Superior temporal gyrus (tissue), 1 donor: ENCODE measurements around the gene TBC1D20.
"Not testable (repeated sequence)": the region's sequence is repeated elsewhere in the genome, so short reads cannot be mapped to it uniquely, and the experiment has no call there.

Experiments
- DNase-seq: peaks from one replicate; pipeline ENCODE4 v3.0.0-alpha.2; 2016; ENCODE audit errors: extremely low spot score

The TBC1D20 gene

GRCh38 chr20:462199-462991 lies at the start of gene TBC1D20:
Gene TBC1D20, minus strand, starts transcription at chr20:462533. Its CDS starts 128 bp downstream, at chr20:462405.
- peak; percentile 92 for DNase-seq

- not testable (repeated sequence) for DNase-seq
These were observed 48.2 kb upstream of the TBC1D20 start for GRCh38 chr20:510328-511057.

- DNase-seq, result not testable (repeated sequence)
These were observed 46.0 kb upstream of the TBC1D20 start for GRCh38 chr20:508364-508787.

GRCh38 chr20:507761-508332 lies 45.5 kb upstream of the TBC1D20 start:
- no peak for DNase-seq

GRCh38 chr20:507006-507758 lies 44.8 kb upstream of the TBC1D20 start:
- no peak for DNase-seq

GRCh38 chr20:504632-505075 lies 42.3 kb upstream of the TBC1D20 start:
- DNase-seq, result no peak

GRCh38 chr20:503048-503737 lies 40.9 kb upstream of the TBC1D20 start:
- no peak for DNase-seq

- DNase-seq, result no peak
These were observed 35.6 kb upstream of the TBC1D20 start for GRCh38 chr20:497979-498378.

- no peak for DNase-seq
These were observed 33.9 kb upstream of the TBC1D20 start for GRCh38 chr20:496126-496696.

- peak; percentile 2 for DNase-seq
These were observed 29.8 kb upstream of the TBC1D20 start for GRCh38 chr20:492159-492558.

- DNase-seq, result no peak
These were observed 25.3 kb upstream of the TBC1D20 start for GRCh38 chr20:487655-488054.

GRCh38 chr20:483815-484644 lies 21.7 kb upstream of the TBC1D20 start:
- DNase-seq, result no peak

- DNase-seq, result no peak
These were observed 18.8 kb upstream of the TBC1D20 start for GRCh38 chr20:481167-481566.

- DNase-seq, result no peak
These were observed 17.7 kb upstream of the TBC1D20 start for GRCh38 chr20:480044-480443.

- no peak for DNase-seq
These were observed 17.2 kb upstream of the TBC1D20 start for GRCh38 chr20:479487-479886.

- peak; percentile 87 for DNase-seq
These were observed 16.7 kb upstream of the TBC1D20 start for GRCh38 chr20:478949-479429.

GRCh38 chr20:478010-478948 lies 15.9 kb upstream of the TBC1D20 start:
- DNase-seq, result no peak

GRCh38 chr20:476561-477249 lies 14.4 kb upstream of the TBC1D20 start:
- DNase-seq, result not testable (repeated sequence)
